GM19324 (cell line): ENCODE data around the gene KCNG2.
"Not testable (repeated sequence)": the region's sequence is repeated elsewhere in the genome, so short reads cannot be mapped to it uniquely, and the experiment has no call there.

Experiments used
- ATAC-seq: cut with Tn5 transposase; IDR thresholded peaks from one replicate; pipeline ENCODE4 v1.9.1; 2021; ENCODE audit warnings: mild to moderate bottlenecking, moderate library complexity; ENCODE audit not compliant: unreplicated experiment, low FRiP score

The KCNG2 gene

GRCh38 chr18:79866889-79867574, 69.3 kb downstream of the KCNG2 start:
- ATAC-seq = no peak

- ATAC-seq = no peak
Observed at GRCh38 chr18:79867666-79868065, 69.9 kb downstream of the KCNG2 start.

GRCh38 chr18:79868168-79868784, 70.5 kb downstream of the KCNG2 start:
- ATAC-seq = no peak

- ATAC-seq = no peak
Observed at GRCh38 chr18:79868811-79869541, 71.2 kb downstream of the KCNG2 start.

- ATAC-seq = no peak
Observed at GRCh38 chr18:79869591-79870300, 72.0 kb downstream of the KCNG2 start.

- ATAC-seq = no peak
Observed at GRCh38 chr18:79870301-79871025, 72.7 kb downstream of the KCNG2 start.

GRCh38 chr18:79871026-79871390, 73.3 kb downstream of the KCNG2 start:
- ATAC-seq = no peak

GRCh38 chr18:79871481-79872091, 73.8 kb downstream of the KCNG2 start:
- no peak for ATAC-seq

- ATAC-seq = no peak
Observed at GRCh38 chr18:79872527-79873444, 75.0 kb downstream of the KCNG2 start.

- no peak for ATAC-seq
Observed at GRCh38 chr18:79873449-79874110, 75.8 kb downstream of the KCNG2 start.

GRCh38 chr18:79874553-79875530, 77.1 kb downstream of the KCNG2 start:
- no peak for ATAC-seq

- no peak for ATAC-seq
Observed at GRCh38 chr18:79875531-79875919, 77.8 kb downstream of the KCNG2 start.

- ATAC-seq = no peak
Observed at GRCh38 chr18:79875931-79876461, 78.3 kb downstream of the KCNG2 start.

- no peak for ATAC-seq
Observed at GRCh38 chr18:79876497-79876896, 78.8 kb downstream of the KCNG2 start.

- ATAC-seq = no peak
Observed at GRCh38 chr18:79877163-79878091, 79.7 kb downstream of the KCNG2 start.

GRCh38 chr18:79878246-79878645, 80.5 kb downstream of the KCNG2 start:
- not testable (repeated sequence) for ATAC-seq
